GM21723 (cell line): ENCODE data around the gene ZNF235.
"Not testable (repeated sequence)": the region's sequence is repeated elsewhere in the genome, so short reads cannot be mapped to it uniquely, and the experiment has no call there.

Experiments used
- ATAC-seq: cut with Tn5 transposase; IDR thresholded peaks from one replicate; pipeline ENCODE4 v1.9.1; 2021; ENCODE audit warnings: mild to moderate bottlenecking, moderate library complexity; ENCODE audit not compliant: unreplicated experiment

The ZNF235 gene

GRCh38 chr19:44258136-44258535, 46.7 kb downstream of the ZNF235 start:
- no peak for ATAC-seq

GRCh38 chr19:44255705-44256411, 49.0 kb downstream of the ZNF235 start:
- ATAC-seq: no peak

GRCh38 chr19:44254496-44254895, 50.3 kb downstream of the ZNF235 start:
- ATAC-seq: no peak

GRCh38 chr19:44253392-44253791, 51.4 kb downstream of the ZNF235 start:
- ATAC-seq: not testable (repeated sequence)

- ATAC-seq: not testable (repeated sequence)
Observed at GRCh38 chr19:44252332-44252731, 52.5 kb downstream of the ZNF235 start.

- no peak for ATAC-seq
Observed at GRCh38 chr19:44236384-44236783, 68.4 kb downstream of the ZNF235 start.
